SH-SY5Y (cell line): Measurements from ENCODE around the gene PHC3.

Source experiments
- GATA2 ChIP-seq: IDR thresholded peaks from 2 replicates; pipeline ENCODE4 v1.6.1; 2011; ENCODE audit warnings: mild to moderate bottlenecking, low read depth, low read length
- GATA3 ChIP-seq: IDR thresholded peaks from 2 replicates; pipeline ENCODE4 v1.6.1; 2011; ENCODE audit warnings: low read depth, mild to moderate bottlenecking, low read length, moderate library complexity

- TF ChIP-seq GATA3, result no peak
- no peak for TF ChIP-seq GATA2
Measured at GRCh38 chr3:170090601-170090981, 90.9 kb downstream of the PHC3 start.
